GM10248 (cell line): ENCODE data around the gene GPR15LG.
"Not testable (repeated sequence)": the region's sequence is repeated elsewhere in the genome, so short reads cannot be mapped to it uniquely, and the experiment has no call there.

Source experiments
- CTCF ChIA-PET: fragments of 300-600 bp; sonication (Branson Sonifier 250); formaldehyde crosslinking; extraction: SDS; loops from one replicate; lab custom pipeline; 2021; ENCODE audit warnings: antibody characterized with exemption; lab: Yijun Ruan, JAX
- POLR2A ChIA-PET: fragments of 350-650 bp; sonication (Branson Sonifier 250); formaldehyde crosslinking; extraction: SDS; loops from one replicate; lab custom pipeline; 2020; ENCODE audit warnings: antibody characterized with exemption; lab: Yijun Ruan, JAX
- DNase-seq: peaks from one replicate; pipeline ENCODE4 v3.0.0; 2012; ENCODE audit errors: extremely low spot score
- CTCF ChIP-seq: IDR thresholded peaks from 2 replicates; pipeline ENCODE4 v1.5.1; 2012; ENCODE audit warnings: mild to moderate bottlenecking, low read depth; ENCODE audit errors: extremely low read depth, missing control alignments, control extremely low read depth

The GPR15LG gene

GRCh38 chr10:84173501-84173929 lies at the start of gene GPR15LG:
Gene GPR15LG, plus strand, starts transcription at chr10:84173801. Its CDS starts 51 bp downstream, at chr10:84173852.
- CTCF ChIA-PET, result interaction anchor here (0.7 to 2.0 kb wide), 5 partner anchors 10 to 34 kb away, joined by 3 to 5 read pairs (median 3); no protein-coding TSS in a partner anchor

GRCh38 chr10:84125910-84126784 lies 47.5 kb upstream of the GPR15LG start:
- POLR2A ChIA-PET, result not testable (repeated sequence)
- CTCF ChIA-PET, result interaction anchor here (1.2 to 1.6 kb wide), 2 partner anchors 8 to 79 kb away, joined by 3 to 5 read pairs; no protein-coding TSS in a partner anchor

More at GRCh38 chr10:84173501-84173929, at the start of gene GPR15LG:
- POLR2A ChIA-PET, result no interaction called here
- no peak for TF ChIP-seq CTCF
- no peak for DNase-seq

GRCh38 chr10:84126785-84127167 lies 46.8 kb upstream of the GPR15LG start:
- POLR2A ChIA-PET, result no interaction called here
- no peak for DNase-seq
- CTCF ChIA-PET, result interaction anchor here (1.0 to 1.6 kb wide), 3 partner anchors 9 to 79 kb away, joined by 3 to 5 read pairs (median 4); no protein-coding TSS in a partner anchor
- TF ChIP-seq CTCF, result no peak

More at GRCh38 chr10:84125910-84126784, 47.5 kb upstream of the GPR15LG start:
- DNase-seq, result not testable (repeated sequence)

GRCh38 chr10:84135836-84136235 lies 37.8 kb upstream of the GPR15LG start:
- no peak for DNase-seq
- ChIA-PET POLR2A (no interaction called here), CTCF (interaction anchor here (0.8 kb wide), 1 partner anchor 12 kb away, joined by 4 read pairs; no protein-coding TSS in a partner anchor)
- TF ChIP-seq CTCF, result no peak

- DNase-seq, result no peak
- no peak for TF ChIP-seq CTCF
- POLR2A ChIA-PET, result no interaction called here
- CTCF ChIA-PET, result interaction anchor here (1.0 to 8.4 kb wide), 4 partner anchors 9 to 399 kb away, joined by 3 to 78 read pairs (median 9); no protein-coding TSS in a partner anchor
Observed at GRCh38 chr10:84137811-84138210, 35.8 kb upstream of the GPR15LG start.

- ChIA-PET POLR2A (interaction anchor here (1.5 kb wide), 1 partner anchor 9 kb away, joined by 7 read pairs; no protein-coding TSS in a partner anchor), CTCF (interaction anchor here (0.6 to 8.4 kb wide), 9 partner anchors 9 to 398 kb away, joined by 3 to 78 read pairs (median 5); no protein-coding TSS in a partner anchor)
- DNase-seq, result peak; percentile 14
- TF ChIP-seq CTCF, result no peak
Observed at GRCh38 chr10:84138478-84139125, 35.0 kb upstream of the GPR15LG start.
